HG03442 (cell line): ENCODE results near the gene GPR156.
"Not testable (repeated sequence)": the region's sequence is repeated elsewhere in the genome, so short reads cannot be mapped to it uniquely, and the experiment has no call there.

Source experiments
- ATAC-seq: cut with Tn5 transposase; IDR thresholded peaks from one replicate; pipeline ENCODE4 v1.9.1; 2021; ENCODE audit warnings: mild to moderate bottlenecking, moderate library complexity; ENCODE audit not compliant: unreplicated experiment

GPR156 gene

DNA sequence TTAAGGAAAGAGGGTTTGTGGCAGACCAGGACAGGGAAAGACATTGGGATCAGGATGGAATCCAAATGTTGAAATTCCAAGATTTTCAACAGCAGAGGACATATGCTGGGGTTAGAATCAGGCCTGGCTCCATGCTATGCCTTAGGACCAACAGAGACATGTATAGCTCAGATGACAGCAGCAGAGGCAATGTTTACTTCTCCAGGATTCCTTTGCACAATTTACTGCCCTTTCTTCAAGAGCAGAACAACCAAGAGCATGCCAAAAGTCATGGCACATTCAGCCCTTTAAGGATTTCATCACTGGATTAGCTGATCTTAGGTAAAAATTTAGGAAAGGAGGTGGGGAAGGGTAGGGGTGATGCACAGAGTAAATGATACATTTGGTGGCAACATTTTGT, 121.2 kb downstream of the GPR156 start:
- ATAC-seq: no peak

DNA sequence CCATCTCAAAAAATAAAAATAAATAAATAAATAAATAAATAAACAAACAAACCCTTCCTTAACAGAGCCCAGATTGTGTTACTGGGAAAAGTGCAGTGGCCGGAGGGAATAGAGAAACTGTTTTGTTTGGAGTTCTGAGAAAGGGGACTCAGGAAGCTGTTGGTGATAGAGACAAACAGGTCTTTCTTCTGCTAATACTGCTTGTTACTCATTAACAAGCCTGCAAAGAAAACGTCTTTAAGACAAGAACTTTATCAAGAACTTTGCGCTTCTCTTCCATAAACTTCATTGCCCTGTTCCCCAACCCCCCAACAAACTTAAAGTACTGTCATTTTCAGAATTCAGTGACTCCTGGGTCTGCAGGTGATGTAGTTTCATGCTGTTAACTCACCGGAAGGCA, 122.0 kb downstream of the GPR156 start:
- ATAC-seq: no peak

DNA sequence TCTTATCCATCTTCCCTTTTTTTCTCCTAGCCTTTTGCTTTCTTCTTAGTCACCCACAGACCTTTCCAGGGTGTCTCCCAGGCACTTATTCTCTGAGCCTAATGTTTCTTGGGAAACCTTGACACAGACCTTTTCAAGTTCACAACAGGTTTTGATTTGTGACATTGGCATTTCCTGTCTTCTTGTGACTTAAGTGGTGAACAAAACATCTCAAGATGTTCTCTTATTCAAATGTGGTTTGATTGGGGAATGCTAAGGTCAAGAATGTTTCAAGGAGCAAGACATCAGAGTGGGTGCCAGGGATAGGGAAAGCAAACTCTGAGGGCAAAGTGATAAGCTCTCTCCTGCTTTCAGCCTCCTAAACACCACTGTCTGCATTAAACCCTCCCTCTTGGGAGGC, 122.6 kb downstream of the GPR156 start:
- no peak for ATAC-seq

DNA sequence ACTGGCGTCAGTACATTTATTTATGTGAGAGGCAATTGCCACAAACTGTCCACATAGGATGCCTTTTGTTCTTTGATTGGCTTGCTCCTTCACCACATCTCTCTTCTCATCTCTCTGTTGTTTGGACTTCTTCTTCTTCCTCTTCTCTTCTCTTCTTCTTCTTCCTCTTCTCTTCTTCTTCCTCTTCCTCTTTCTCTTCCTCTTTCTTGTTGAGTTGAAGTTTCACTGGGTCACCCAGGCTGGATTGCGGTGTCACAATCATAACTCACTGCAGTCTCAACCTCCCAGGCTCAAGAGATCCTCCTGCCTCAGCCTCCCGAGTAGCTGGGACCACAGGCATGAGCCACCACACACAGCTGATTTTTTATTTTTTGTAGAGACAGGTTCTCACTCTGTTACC, 123.1 kb downstream of the GPR156 start:
- ATAC-seq: no peak

DNA sequence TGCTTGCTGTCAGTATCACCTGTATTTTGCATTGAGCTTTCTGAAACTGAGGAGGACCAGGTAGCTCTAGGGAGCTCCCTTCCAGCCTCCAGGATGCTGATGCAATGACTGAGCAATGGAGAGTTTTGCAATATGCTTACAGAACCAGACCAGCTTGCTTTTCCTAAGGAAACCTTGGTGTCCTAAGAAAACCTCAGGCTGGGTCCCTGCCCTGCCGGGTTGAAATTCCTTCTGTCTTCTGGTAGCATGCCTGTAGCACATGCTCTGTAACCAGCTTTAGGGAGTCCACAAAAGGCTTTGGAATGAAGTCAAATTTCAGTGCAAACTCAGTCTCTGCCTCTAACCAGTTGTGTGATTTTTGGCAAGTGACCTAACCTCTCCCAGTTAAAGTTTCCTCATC, 125.0 kb downstream of the GPR156 start:
- no peak for ATAC-seq

DNA sequence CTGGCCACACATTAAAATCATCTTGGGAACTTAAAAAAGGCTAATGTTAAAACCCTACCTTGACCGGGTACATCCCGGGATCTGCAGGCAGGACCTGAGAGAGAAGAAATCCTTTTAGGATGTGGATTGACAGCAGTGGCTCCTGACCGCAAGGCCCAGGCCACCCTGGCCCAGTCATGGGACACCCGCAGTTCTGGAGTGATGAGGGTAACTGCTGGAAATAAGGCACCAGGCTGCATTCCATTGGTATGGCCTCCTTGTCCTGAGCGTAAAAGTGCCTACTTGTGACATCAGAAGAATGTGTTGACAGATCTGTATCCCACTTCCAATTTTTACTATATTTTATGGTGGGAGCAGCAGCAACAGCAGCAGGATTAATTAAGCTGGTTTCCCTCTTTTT, 127.3 kb downstream of the GPR156 start:
- ATAC-seq: no peak

DNA sequence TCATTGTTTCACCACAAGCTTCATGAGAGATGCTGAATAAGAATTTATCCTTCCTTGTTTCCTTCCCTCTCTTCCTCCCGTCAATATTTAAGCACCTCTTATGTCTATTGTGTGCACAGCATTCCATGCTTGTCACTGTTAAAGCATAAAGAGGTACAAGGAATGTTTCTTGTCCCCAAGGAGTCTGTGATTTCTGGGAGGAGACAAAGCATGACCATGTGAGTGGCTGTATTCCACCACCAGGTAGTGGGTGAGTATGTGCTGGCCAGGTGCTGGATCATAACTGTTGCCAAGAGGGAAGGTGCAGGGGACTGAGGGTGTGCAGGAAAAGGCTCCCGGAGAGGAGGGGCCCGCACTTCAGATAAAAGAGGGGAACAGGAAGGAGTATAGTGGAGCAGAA, 127.9 kb downstream of the GPR156 start:
- ATAC-seq: no peak

DNA sequence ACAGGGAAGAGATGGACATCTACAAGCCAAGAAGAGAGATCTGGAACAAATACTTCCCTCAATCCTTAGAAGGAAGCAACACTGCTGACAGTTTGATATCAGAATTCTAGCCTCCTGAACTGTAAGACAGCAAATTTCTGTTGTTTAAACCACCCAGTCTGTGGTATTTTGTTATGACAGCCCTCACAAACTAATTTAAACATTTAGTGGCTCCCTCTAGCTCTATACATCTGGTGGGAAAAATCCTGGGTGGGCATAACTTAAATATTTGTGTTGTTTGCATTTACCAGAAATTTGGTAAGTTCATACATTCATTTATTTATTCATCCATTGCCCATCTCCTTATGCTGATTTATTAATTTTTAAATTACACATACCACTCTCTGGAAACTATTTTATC, 128.3 kb downstream of the GPR156 start:
- no peak for ATAC-seq

DNA sequence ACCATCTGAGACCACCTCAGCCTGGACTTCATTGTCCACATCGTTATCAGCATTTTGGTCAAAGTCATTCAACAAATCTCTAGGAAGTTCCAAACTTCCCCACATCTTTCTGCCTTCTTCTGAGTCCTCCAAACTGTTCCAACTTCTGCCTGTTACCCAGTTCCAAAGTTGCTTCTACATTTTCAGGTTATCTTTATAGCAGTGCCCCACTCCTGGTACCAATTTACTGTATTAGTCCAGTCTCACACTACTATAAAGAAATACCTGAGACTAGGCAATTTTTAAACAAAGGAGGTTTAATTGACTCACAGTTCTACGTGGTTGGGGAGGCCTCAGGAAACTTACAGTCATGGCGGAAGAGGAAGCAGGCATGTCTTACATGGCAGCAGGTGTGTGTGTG, 129.3 kb downstream of the GPR156 start:
- not testable (repeated sequence) for ATAC-seq

DNA sequence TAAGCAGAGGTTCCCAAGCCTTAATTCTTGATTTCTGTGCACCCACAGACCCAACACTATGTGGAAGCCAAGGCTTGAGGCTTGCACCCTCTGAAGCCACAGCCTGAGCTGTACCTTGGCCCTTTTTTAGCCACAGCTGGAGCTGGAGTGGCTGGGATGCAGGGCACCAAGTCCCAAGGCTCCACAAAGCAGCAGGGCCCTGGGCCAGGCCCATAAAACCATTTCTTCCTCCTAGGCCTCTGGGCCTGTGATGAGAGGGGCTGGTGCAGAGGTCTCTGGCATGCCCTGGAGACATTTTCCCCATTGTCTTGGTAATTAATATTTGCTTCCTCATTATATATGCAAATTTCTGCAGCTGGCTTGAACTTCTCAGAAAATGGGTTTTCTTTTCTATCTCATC, 129.9 kb downstream of the GPR156 start:
- no peak for ATAC-seq

DNA sequence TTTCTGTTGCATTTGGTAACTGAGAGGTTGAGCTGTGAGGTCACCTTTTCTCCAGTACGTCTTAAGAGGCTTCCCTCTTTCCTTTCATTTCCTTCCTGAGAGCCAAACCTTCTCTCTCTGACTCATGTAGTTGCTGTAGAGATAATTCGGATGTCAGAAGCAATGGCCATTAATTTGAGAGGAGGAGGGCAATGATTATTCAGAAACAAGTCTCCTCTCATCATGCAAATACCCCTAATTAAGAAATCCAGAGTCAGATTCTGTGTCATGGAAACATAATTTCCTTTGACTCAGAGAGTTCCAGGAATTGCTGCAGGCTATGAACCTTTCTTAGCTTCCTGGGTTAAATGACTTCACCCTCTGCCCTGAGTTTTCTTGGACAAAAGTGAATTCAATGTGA, 131.7 kb downstream of the GPR156 start:
- no peak for ATAC-seq

DNA sequence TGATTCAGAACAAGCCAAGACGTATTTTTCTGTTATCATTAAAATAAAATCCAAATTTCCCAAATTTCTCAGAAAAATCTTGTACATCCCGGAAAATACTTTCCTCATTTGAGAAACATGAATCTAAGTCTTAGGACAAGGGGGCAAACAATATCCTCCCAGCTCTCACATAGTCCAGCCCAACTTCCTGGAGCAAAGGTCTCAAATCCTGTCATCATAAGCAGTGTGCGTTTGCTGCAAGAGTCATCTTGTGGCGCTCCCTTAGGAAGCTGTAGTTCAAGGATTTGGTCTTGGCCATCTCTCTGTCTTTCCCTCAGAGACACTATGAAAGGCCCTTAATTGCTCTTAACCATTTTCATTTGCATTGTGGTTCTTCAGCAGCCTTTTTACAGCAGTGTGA, 133.2 kb downstream of the GPR156 start:
- ATAC-seq: no peak

DNA sequence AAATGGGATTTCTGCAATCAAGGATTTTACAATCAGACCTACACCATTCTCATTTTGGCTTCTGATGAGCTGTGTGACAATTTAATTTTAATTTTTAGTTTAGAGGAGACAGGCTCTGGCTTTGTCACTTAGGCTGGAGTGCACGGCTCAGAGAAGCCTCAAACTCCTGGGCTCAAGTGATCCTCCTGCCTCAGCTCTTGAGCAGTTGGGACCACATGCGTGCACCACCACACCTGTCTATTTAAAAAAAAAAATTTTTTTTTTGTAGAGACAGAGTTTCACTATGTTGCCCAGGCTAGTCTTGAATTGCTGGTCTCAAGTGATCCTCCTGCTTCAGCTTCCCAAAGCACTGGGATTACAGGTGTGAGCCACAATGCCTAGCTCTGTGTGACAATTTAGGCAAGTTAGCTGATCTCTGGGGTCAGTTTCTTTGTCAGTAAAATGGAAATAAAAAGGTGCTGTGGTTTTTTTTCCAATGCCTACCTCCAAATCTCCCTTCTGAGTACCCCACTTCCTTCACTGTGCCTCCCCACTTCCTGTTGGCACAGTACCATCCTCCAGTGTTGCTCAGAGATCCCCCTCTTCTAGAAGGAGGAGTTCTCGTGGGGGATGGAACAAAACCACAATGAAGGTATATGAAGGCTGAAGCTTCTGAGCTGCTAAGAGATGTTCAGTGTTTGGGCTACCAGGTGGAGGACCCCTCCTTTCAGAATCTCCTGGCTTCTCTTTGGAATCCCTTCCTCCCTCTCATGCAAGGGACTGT, 136.7 kb downstream of the GPR156 start:
- no peak for ATAC-seq

DNA sequence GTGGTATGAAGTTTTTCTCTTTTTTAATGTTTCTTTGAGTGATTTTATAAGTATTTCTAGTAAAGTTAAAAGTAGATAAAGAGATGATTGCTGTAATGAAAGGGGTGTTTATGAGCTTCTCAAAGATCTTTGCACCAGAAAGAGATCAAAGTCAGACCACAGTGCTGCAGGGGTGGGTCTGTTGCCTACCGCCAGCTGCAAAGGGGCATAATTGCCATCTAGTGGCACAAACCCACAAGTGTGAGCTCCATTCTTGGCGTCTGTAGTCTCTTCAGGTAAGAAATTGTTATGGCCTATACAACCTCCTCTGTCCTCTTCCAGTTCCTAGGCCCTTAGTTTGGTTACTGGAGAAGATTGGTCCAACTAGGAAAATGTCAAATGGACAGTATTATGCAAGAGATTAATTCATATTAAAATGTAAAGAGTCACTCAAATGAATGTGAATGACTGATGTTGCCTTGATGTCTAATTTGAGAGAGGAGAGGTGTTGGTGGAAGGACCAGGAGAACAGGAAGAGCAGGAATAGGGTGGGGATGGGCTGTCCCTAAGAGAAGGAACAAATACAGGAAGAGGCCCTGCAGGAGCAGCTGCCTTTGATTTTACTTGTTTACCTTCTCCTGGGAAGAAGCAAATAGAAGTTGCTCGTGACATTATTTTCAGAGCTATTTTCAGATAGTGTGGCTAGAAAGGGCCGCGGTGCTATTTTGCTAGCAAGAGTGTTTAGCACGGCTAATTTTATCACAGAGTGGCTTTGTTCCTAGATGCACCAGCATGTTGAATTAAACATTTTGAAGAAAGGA, 137.8 kb downstream of the GPR156 start:
- peak; percentile 63 for ATAC-seq

DNA sequence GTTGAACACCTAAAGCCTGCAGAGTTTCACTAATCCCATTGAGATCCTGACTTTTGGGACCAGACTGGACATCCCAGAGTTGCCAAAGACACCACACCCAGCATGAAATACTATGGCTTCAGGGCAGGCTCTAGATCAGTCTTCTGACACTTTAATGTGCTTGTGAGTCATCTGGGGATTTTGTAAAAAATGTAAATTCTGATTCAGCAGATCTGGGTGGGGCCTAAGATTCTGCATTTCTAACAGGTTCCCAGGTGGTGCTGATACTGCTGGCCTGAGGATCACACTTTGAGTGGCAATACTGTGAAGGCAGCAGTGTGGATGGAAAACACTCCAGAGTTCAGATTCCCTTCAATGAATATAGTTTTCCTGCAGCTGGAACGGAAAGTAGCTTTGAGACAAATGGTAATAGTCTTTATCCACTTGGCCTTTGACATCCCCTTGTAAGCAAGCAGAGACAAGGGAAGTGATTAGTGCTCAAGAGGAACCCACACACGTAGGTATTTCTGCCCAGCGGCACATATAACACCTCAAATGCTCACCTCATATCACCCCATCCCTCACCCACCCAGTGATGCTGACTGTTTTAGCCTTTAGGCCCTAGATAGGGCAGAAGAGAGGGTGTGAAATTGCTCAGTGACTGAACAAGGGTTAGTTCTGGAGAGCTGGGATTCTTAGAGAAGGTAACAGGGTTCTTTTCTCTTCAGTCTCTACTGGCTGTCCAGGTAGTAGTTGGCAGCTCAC, 139.3 kb downstream of the GPR156 start:
- ATAC-seq: peak; percentile 68

DNA sequence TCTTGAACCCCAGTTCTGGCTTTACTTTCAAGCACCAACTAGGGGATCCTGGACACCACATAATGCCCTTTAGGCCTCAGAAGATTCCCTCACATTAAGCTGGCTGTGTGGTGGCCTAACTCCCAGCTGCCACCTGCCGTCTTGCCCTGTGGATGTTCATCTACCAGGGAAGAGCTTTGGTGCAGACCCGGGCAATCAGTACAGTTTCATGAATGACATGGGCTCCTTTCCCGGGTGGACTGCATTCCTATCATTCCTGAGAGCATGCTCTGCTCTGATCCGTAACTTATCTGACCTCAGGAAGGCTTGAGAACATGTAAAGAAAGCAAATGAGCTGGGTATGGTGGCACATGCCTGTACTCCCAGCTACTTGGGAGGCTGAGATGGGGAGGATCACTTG, 140.8 kb downstream of the GPR156 start:
- ATAC-seq: no peak

DNA sequence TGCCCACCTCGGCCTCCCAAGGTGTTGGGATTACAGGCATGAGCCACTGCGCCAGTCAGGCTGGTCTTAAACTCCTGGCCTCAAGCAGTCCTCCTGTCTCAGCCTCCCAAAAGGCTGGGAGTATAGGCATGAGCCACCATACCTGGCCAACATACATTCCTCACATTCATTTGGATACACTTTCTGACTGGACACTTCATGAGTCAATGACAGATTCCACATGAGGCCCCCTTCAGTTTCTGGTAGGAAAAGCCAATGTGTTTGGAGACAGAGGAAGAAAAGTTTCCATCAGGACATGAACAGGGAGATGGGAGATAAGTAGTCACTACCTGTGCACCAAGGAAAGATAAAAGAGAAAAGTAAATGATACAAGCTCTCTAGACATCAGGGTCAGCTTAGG, 141.3 kb downstream of the GPR156 start:
- no peak for ATAC-seq

DNA sequence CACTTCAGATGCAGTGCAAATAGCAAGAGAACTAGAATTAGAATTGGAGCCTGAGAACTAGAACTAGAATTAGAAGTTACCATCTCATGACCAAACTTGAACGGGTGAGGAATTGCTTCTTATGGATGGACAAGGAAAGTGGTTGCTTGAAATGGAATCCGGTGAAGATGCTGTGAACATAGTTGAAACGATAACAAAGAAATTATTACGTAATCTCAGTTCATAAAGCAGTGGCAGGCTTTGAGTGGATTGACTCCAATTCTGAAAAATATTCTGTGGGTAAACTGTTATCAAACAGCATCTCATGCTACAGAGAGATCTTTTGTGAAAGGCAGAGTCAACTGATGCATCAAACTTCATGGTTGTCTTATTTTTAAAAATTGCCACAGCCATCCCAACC, 142.8 kb downstream of the GPR156 start:
- no peak for ATAC-seq

DNA sequence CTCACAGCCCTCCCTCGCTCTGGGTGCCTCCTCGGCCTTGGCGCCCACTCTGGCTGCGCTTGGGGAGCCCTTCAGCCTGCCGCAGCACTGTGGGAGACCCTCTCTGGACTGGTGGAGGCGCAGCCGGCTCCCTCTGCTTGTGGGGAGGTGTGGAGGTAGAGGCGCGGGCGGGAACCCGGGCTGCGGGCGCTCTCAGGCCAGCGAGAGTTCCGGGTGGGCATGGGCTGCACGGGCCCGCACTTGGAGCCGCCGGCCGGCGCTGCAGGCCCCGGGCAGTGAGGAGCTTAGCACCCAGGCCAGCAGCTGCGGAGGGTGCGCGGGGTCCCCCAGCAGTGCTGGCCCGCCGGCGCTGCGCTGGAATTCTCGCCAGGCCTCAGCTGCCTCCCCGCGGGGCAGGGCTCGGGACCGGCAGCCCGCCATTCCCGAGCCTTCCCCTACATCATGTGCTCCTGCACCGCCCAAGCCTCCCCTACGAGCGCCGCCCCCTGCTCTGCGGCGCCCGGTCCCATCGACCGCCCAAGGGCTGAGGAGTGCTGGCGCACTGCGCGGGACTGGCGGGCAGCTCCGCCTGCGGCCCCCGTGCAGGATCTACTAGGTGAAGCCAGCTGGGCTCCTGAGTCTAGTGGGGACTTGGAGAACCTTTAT, 144.8 kb downstream of the GPR156 start:
- ATAC-seq: no peak

DNA sequence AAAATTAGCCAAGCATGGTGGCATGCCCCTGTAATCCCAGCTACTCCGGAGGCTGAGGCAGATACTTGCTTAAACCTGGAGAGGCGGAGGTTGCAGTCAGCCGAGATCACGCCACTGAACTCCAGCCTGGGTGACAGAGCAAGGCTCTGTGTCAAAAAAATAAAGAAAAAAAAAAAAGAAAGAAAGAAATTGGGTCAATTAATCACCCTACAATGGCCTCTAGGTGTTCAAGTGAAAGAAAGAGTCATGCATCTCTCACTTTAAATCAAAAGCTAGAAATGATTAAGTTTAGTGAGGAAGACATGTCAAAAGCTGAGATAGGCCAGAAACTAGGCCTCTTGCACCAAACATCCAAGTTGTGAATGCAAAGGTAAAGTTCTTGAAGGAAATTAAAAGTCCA, 145.9 kb downstream of the GPR156 start:
- ATAC-seq: no peak

DNA sequence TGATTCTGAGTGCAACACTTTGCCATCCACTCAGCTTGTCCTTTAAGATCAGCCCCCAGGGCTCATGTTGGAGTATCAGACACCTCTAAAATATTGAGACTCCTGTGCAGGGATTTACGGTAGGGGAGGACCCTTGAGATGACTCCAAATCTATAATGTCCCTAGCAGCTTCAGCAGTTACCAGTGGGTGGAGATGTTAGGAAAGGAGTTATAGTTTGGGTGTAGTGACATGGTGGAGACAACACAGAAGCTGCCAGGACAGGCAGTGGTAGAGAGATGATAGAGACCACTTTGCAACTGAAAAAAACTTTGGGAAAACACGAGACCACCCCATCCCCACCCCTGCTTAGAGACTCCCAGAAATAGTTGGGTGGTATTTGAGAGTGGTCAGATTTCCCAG, 147.5 kb downstream of the GPR156 start:
- no peak for ATAC-seq
